Measurements from ENCODE around the gene RFC1.
"Not testable (repeated sequence)": the region's sequence is repeated elsewhere in the genome, so short reads cannot be mapped to it uniquely, and the experiment has no call there.

The RFC1 gene

GRCh38 chr4:39394706-39395105 is 28.5 kb upstream of the RFC1 start:
- DNase-seq (ENCODE audit: low spot score) = no peak
- in situ Hi-C loops (cut with MboI; ENCODE audit: low pct_unique_long_range_greater_than_20kb, low sequenced_read_pairs, unreplicated experiment) = no loop called here
- TF ChIP-seq CTCF (IDR thresholded peaks at IDR 0.05; ENCODE audit: extremely low read depth, insufficient read depth, missing control alignments) = no peak

- in situ Hi-C loops (cut with MboI; ENCODE audit: low pct_unique_long_range_greater_than_20kb, low sequenced_read_pairs, unreplicated experiment) = no loop called here
- TF ChIP-seq CTCF (IDR thresholded peaks at IDR 0.05; ENCODE audit: extremely low read depth, insufficient read depth, missing control alignments) = no peak
- DNase-seq (ENCODE audit: low spot score) = no peak
Measured at GRCh38 chr4:39390603-39391002, 24.4 kb upstream of the RFC1 start.

- no peak for DNase-seq (ENCODE audit: low spot score)
- no peak for TF ChIP-seq CTCF (IDR thresholded peaks at IDR 0.05; ENCODE audit: extremely low read depth, insufficient read depth, missing control alignments)
- in situ Hi-C loops (cut with MboI; ENCODE audit: low pct_unique_long_range_greater_than_20kb, low sequenced_read_pairs, unreplicated experiment) = no loop called here
Measured at GRCh38 chr4:39384563-39384962, 18.4 kb upstream of the RFC1 start.

- in situ Hi-C loops (cut with MboI; ENCODE audit: low pct_unique_long_range_greater_than_20kb, low sequenced_read_pairs, unreplicated experiment) = no loop called here
- DNase-seq (ENCODE audit: low spot score) = no peak
Measured at GRCh38 chr4:39383690-39384089, 17.5 kb upstream of the RFC1 start.

GRCh38 chr4:39375478-39375877 is 9.3 kb upstream of the RFC1 start:
- in situ Hi-C loops (cut with MboI; ENCODE audit: low pct_unique_long_range_greater_than_20kb, low sequenced_read_pairs, unreplicated experiment) = no loop called here
- TF ChIP-seq CTCF (IDR thresholded peaks at IDR 0.05; ENCODE audit: extremely low read depth, insufficient read depth, missing control alignments) = no peak
- DNase-seq (ENCODE audit: low spot score) = no peak

More at GRCh38 chr4:39383690-39384089, 17.5 kb upstream of the RFC1 start:
- TF ChIP-seq CTCF (IDR thresholded peaks at IDR 0.05; ENCODE audit: extremely low read depth, insufficient read depth, missing control alignments) = no peak

GRCh38 chr4:39371209-39371608 is 5.0 kb upstream of the RFC1 start:
- in situ Hi-C loops (cut with MboI; ENCODE audit: low pct_unique_long_range_greater_than_20kb, low sequenced_read_pairs, unreplicated experiment); DNase-seq (ENCODE audit: low spot score): not testable (repeated sequence)

- in situ Hi-C loops (cut with MboI; ENCODE audit: low pct_unique_long_range_greater_than_20kb, low sequenced_read_pairs, unreplicated experiment) = no loop called here
- no peak for TF ChIP-seq CTCF (IDR thresholded peaks at IDR 0.05; ENCODE audit: extremely low read depth, insufficient read depth, missing control alignments)
- no peak for DNase-seq (ENCODE audit: low spot score)
Measured at GRCh38 chr4:39369301-39369700, 3.1 kb upstream of the RFC1 start.

Data from GM13977 (cell line).